Neuronal stem cell (in vitro differentiated cells): ENCODE results near the gene MYL5.

ENCODE experiments used
- DNase-seq: peaks from one replicate; pipeline ENCODE4 v3.0.0-alpha.2; 2013; ENCODE audit warnings: low spot score
- H2AFZ ChIP-seq: one replicate; pipeline ENCODE4 v1.6.1; 2013; ENCODE audit warnings: mild to moderate bottlenecking, low read length, inconsistent platforms
- H2AK5ac ChIP-seq: 2 replicates; pipeline ENCODE4 v1.6.1; 2013; ENCODE audit warnings: low read depth, mild to moderate bottlenecking, inconsistent platforms, low read length, moderate library complexity, mixed read lengths
- H2BK120ac ChIP-seq: 2 replicates; pipeline ENCODE4 v1.6.1; 2013; ENCODE audit warnings: low read depth, mild to moderate bottlenecking, inconsistent platforms, low read length, moderate library complexity, mixed read lengths
- H2BK12ac ChIP-seq: one replicate; pipeline ENCODE4 v1.6.1; 2013; ENCODE audit warnings: low read length, inconsistent platforms
- H2BK15ac ChIP-seq: 2 replicates; pipeline ENCODE4 v1.6.1; 2013; ENCODE audit warnings: mild to moderate bottlenecking, low read length, inconsistent platforms, mixed read lengths
- H2BK5ac ChIP-seq: one replicate; pipeline ENCODE4 v1.6.1; 2013; ENCODE audit warnings: inconsistent platforms, mild to moderate bottlenecking, low read length, moderate library complexity
- H3K14ac ChIP-seq: one replicate; pipeline ENCODE4 v1.6.1; 2013; ENCODE audit warnings: low read length, inconsistent platforms
- H3K18ac ChIP-seq: 2 replicates; pipeline ENCODE4 v1.6.1; 2013; ENCODE audit warnings: low read length, inconsistent platforms
- H3K23ac ChIP-seq: 2 replicates; pipeline ENCODE4 v1.6.1; 2013; ENCODE audit warnings: low read depth, mild to moderate bottlenecking, mixed read lengths, low read length, inconsistent platforms; ENCODE audit not compliant: poor library complexity
- H3K27ac ChIP-seq: replicated peaks from 3 replicates; pipeline ENCODE4 v1.5.1; 2013; ENCODE audit warnings: low read length, inconsistent platforms
- H3K27me3 ChIP-seq, 3 experiments: 2 replicates each; pipeline ENCODE4 v1.6.1; 2013; ENCODE audit warnings: low read length in 3 of 3, mild to moderate bottlenecking in 2 of 3, inconsistent platforms in 1 of 3, low read depth in 1 of 3, mixed read lengths in 1 of 3, moderate library complexity in 1 of 3; ENCODE audit not compliant: control insufficient read depth in 3 of 3, insufficient read depth in 3 of 3
- H3K36me3 ChIP-seq, 2 donors: replicated peaks in 1 of 2; 2 replicates each; pipeline ENCODE4 v1.6.1; 2013; ENCODE audit warnings: low read length in 2 of 2; ENCODE audit not compliant: control insufficient read depth in 2 of 2, insufficient read depth in 2 of 2
- H3K4ac ChIP-seq: 2 replicates; pipeline ENCODE4 v1.6.1; 2013; ENCODE audit warnings: inconsistent platforms, mild to moderate bottlenecking, low read length, moderate library complexity
- H3K4me1 ChIP-seq, 2 donors: 1 replicate in 1 of 2; 2 replicates in 1 of 2; pipeline ENCODE4 v1.6.1; 2013; ENCODE audit warnings: low read length in 2 of 2, low read depth in 1 of 2; ENCODE audit not compliant: control insufficient read depth in 2 of 2, insufficient read depth in 1 of 2
- H3K4me2 ChIP-seq: one replicate; pipeline ENCODE4 v1.6.1; 2013; ENCODE audit warnings: mild to moderate bottlenecking, low read length, inconsistent platforms; ENCODE audit not compliant: insufficient read depth, poor library complexity, severe bottlenecking
- H3K4me3 ChIP-seq, 2 donors: 2 replicates each; pipeline ENCODE4 v1.5.1; 2013; ENCODE audit warnings: low read length in 2 of 2, mild to moderate bottlenecking in 2 of 2, inconsistent platforms in 1 of 2, moderate library complexity in 1 of 2
- H3K79me1 ChIP-seq: one replicate; pipeline ENCODE4 v1.6.1; 2013; ENCODE audit warnings: low read depth, mild to moderate bottlenecking, inconsistent platforms, low read length, moderate library complexity
- H3K9ac ChIP-seq: one replicate; pipeline ENCODE4 v1.6.1; 2013; ENCODE audit warnings: mild to moderate bottlenecking, low read depth, low read length, inconsistent platforms; ENCODE audit not compliant: poor library complexity
- H3K9me3 ChIP-seq, 2 donors: replicated peaks in 1 of 2; 2 replicates each; pipeline versions ENCODE3 to v1.6.1; 2013; ENCODE audit warnings: low read length in 2 of 2, mild to moderate bottlenecking in 2 of 2, inconsistent platforms in 1 of 2, low read depth in 1 of 2, mixed read lengths in 1 of 2, moderate library complexity in 1 of 2; ENCODE audit not compliant: control insufficient read depth in 2 of 2, insufficient read depth in 1 of 2
- H4K8ac ChIP-seq: one replicate; pipeline ENCODE4 v1.6.1; 2013; ENCODE audit warnings: low read depth, mild to moderate bottlenecking, inconsistent platforms, low read length, moderate library complexity
- H4K91ac ChIP-seq: one replicate; pipeline ENCODE4 v1.6.1; 2013; ENCODE audit warnings: low read length, low read depth, mild to moderate bottlenecking, inconsistent platforms; ENCODE audit not compliant: poor library complexity
- WGBS, 2 donors: extraction: QIAGEN DNeasy Blood & Tissue Kit; methylation state at CpG; one replicate each; pipeline ENCODE4 v1.1.7; 2013; ENCODE audit warnings: missing lambda C conversion rate in 2 of 2, mixed read lengths in 1 of 2; ENCODE audit not compliant: insufficient read length in 2 of 2, insufficient replicate concordance in 1 of 2; ENCODE audit errors: extremely low coverage in 2 of 2; 5-methylcytosine and 5-hydroxymethylcytosine counted together

MYL5 gene

GRCh38 chr4:704198-704891 lies 30.0 kb downstream of the MYL5 start:
- no peak overlapping the region for H3K14ac ChIP-seq
- no peak overlapping the region for H3K4me2 ChIP-seq
- WGBS, 2 donors = no CpG with 5 or more reads among the region's 46 CpGs
- no peak overlapping the region for H2AFZ ChIP-seq
- peaks cover 0 to 2% (median 0%) of the 10 kb centered on the region in 3 experiments for H3K27me3 ChIP-seq
- H2AK5ac ChIP-seq = peak overlapping the region; percentile 82
- DNase-seq = no peak
- H3K23ac ChIP-seq = peak overlapping the region; percentile 55
- H3K79me1 ChIP-seq = peaks cover 10% of the 10 kb centered on the region
- H3K4me3 ChIP-seq = no peak overlapping the region
- peak overlapping the region; percentile 50 for H2BK5ac ChIP-seq
- no peak overlapping the region for H3K18ac ChIP-seq
- H3K9me3 ChIP-seq = peaks cover 0 to 14% of the 10 kb centered on the region in 2 donors
- no peak overlapping the region for H4K8ac ChIP-seq
- peaks cover 9 to 12% of the 10 kb centered on the region in 2 donors for H3K4me1 ChIP-seq
- peak overlapping the region; percentile 78 for H3K9ac ChIP-seq
- H3K4ac ChIP-seq = no peak overlapping the region
- no peak overlapping the region for H2BK120ac ChIP-seq
- H3K36me3 ChIP-seq = peaks cover 2 to 14% of the 10 kb centered on the region in 2 donors
- no peak overlapping the region for H4K91ac ChIP-seq
- H2BK12ac ChIP-seq = no peak overlapping the region
- no peak overlapping the region for H3K27ac ChIP-seq
- peak overlapping the region; percentile 78 for H2BK15ac ChIP-seq

GRCh38 chr4:704971-705277 lies 30.6 kb downstream of the MYL5 start:
- Histone ChIP-seq H3K9me3 (peaks cover 1 to 19% of the 10 kb centered on the region in 2 donors), H3K4me2 (no peak overlapping the region), H3K9ac (no peak overlapping the region), H3K27ac (no peak overlapping the region), H2BK5ac (peak overlapping the region; percentile 85), H3K4me1 (peaks cover 7 to 9% of the 10 kb centered on the region in 2 donors), H2BK12ac (no peak overlapping the region), H2AK5ac (peak overlapping the region; percentile 82), H3K27me3 (peaks cover 0 to 2% (median 0%) of the 10 kb centered on the region in 3 experiments), H3K23ac (peak overlapping the region; percentile 52), H2AFZ (peak overlapping the region; percentile 95), H3K4me3 (peak overlapping the region in 1 of 2 donors; percentile 94), H2BK120ac (no peak overlapping the region), H3K36me3 (peaks cover 3 to 19% of the 10 kb centered on the region in 2 donors), H4K8ac (no peak overlapping the region), H3K4ac (no peak overlapping the region), H3K79me1 (peaks cover 14% of the 10 kb centered on the region), H3K18ac (no peak overlapping the region), H3K14ac (no peak overlapping the region), H2BK15ac (peak overlapping the region; percentile 82), H4K91ac (no peak overlapping the region)
- 100% methylated on average over 1 of the region's 1 CpG; no CpG with 5 or more reads in 1 of the 2 donors for WGBS, 2 donors
- DNase-seq = no peak

- peaks cover 6 to 9% of the 10 kb centered on the region in 2 donors for H3K4me1 ChIP-seq
- peaks cover 0 to 2% (median 0%) of the 10 kb centered on the region in 3 experiments for H3K27me3 ChIP-seq
- peak within 1 kb of the TSS; percentile 83 for H2BK120ac ChIP-seq
- H3K4me3 ChIP-seq = peak within 1 kb of the TSS; percentile 94 to 98
- DNase-seq = peak; percentile 93
- H3K27ac ChIP-seq = no peak within 1 kb of the TSS
- no peak within 1 kb of the TSS for H4K8ac ChIP-seq
- no peak within 1 kb of the TSS for H4K91ac ChIP-seq
- peak within 1 kb of the TSS; percentile 52 for H3K23ac ChIP-seq
- H3K79me1 ChIP-seq = peaks cover 14% of the 10 kb centered on the region
- peak within 1 kb of the TSS; percentile 98 for H3K9ac ChIP-seq
- H3K4me2 ChIP-seq = peak within 1 kb of the TSS; percentile 60
- no peak within 1 kb of the TSS for H2BK12ac ChIP-seq
- peak within 1 kb of the TSS; percentile 97 for H2BK5ac ChIP-seq
- peak within 1 kb of the TSS; percentile 82 for H2AK5ac ChIP-seq
- peak within 1 kb of the TSS; percentile 12 for H3K4ac ChIP-seq
- H3K9me3 ChIP-seq = peaks cover 6 to 24% of the 10 kb centered on the region in 2 donors
- H2BK15ac ChIP-seq = peak within 1 kb of the TSS; percentile 82
- H2AFZ ChIP-seq = peak within 1 kb of the TSS; percentile 95
- peaks cover 6 to 25% of the 10 kb centered on the region in 2 donors for H3K36me3 ChIP-seq
- peak within 1 kb of the TSS; percentile 98 for H3K18ac ChIP-seq
- WGBS, 2 donors = no CpG with 5 or more reads among the region's 82 CpGs
- H3K14ac ChIP-seq = peak within 1 kb of the TSS; percentile 83
Observed at GRCh38 chr4:705278-706082, 31.1 kb downstream of the MYL5 start, which contains the start of gene PCGF3. Gene PCGF3 (plus strand): TSS chr4:705832. CDS start chr4:733681, 27,849 bp downstream.
